ENCODE measurements around the gene CCL24. TPM values are rescaled to one million over a fixed set of nuclear protein-coding genes. Genes with fewer than 3 reads are reported as not detected.
"Not testable (repeated sequence)": the region's sequence is repeated elsewhere in the genome, so short reads cannot be mapped to it uniquely, and the experiment has no call there.

Gene CCL24
- total RNA-seq, 1 experiment from 2014 or later: not detected

- TF ChIP-seq CTCF (IDR thresholded peaks at IDR 0.05) (no peak), TCF7L2 (IDR thresholded peaks at IDR 0.05; ENCODE audit: low read depth, low read length) (no peak), REST (IDR thresholded peaks at IDR 0.05; ENCODE audit: insufficient read depth in 1 of 2, low read depth in 2 of 2, low read length in 1 of 2) (no peak), SIN3A (IDR thresholded peaks at IDR 0.05; ENCODE audit: borderline replicate concordance, insufficient read depth, low read depth, low read length) (no peak), POLR2AphosphoS5 (IDR thresholded peaks at IDR 0.05; ENCODE audit: low read depth, low read length) (no peak)
- DNase-seq (ENCODE audit: low read depth, low spot score): no peak
- Histone ChIP-seq H3K9me3 (ENCODE audit: control insufficient read depth, insufficient read depth, low read depth, low read length) (no peaks in the 10 kb centered on the region), H3K4me3 (ENCODE audit: low read depth in 2 of 2, low read length in 2 of 2) (no peak overlapping the region), H3K27me3 (ENCODE audit: control insufficient read depth, insufficient read depth, low read length) (no peaks in the 10 kb centered on the region), H3K36me3 (ENCODE audit: control insufficient read depth, insufficient read depth, low read length) (no peaks in the 10 kb centered on the region), H3K27ac (ENCODE audit: low read length) (no peak overlapping the region), H3K4me1 (ENCODE audit: control insufficient read depth, insufficient read depth, low read length) (no peaks in the 10 kb centered on the region)
- intact Hi-C loops (cut with micrococcal nuclease; ENCODE audit: unreplicated experiment) (no loop called here), in situ Hi-C loops (cut with HindIII; ENCODE audit: low pct_unique_long_range_greater_than_20kb, low sequenced_read_pairs) (no loop called here)
- no TSS peak for BruUV-seq (replicated peaks)
- POLR2A ChIA-PET: no interaction called here
- CTCF ChIA-PET: no interaction called here
- no peak for ATAC-seq
Observed at GRCh38 chr7:75789361-75789924, 24.2 kb downstream of the CCL24 start.

GRCh38 chr7:75788154-75788847 lies 25.3 kb downstream of the CCL24 start:
- in situ Hi-C loops (cut with HindIII; ENCODE audit: low pct_unique_long_range_greater_than_20kb, low sequenced_read_pairs); DNase-seq (ENCODE audit: low read depth, low spot score); POLR2A ChIA-PET: not testable (repeated sequence)

GRCh38 chr7:75783058-75783457 lies 30.5 kb downstream of the CCL24 start:
- H3K4me3 ChIP-seq (ENCODE audit: low read depth in 2 of 2, low read length in 2 of 2); BruUV-seq (replicated peaks); ATAC-seq; DNase-seq (ENCODE audit: low read depth, low spot score); H3K4me1 ChIP-seq (ENCODE audit: control insufficient read depth, insufficient read depth, low read length); CTCF ChIA-PET; H3K27ac ChIP-seq (ENCODE audit: low read length); H3K9me3 ChIP-seq (ENCODE audit: control insufficient read depth, insufficient read depth, low read depth, low read length); in situ Hi-C loops (cut with HindIII; ENCODE audit: low pct_unique_long_range_greater_than_20kb, low sequenced_read_pairs); intact Hi-C loops (cut with micrococcal nuclease; ENCODE audit: unreplicated experiment); H3K36me3 ChIP-seq (ENCODE audit: control insufficient read depth, insufficient read depth, low read length); H3K27me3 ChIP-seq (ENCODE audit: control insufficient read depth, insufficient read depth, low read length): not testable (repeated sequence)
- POLR2A ChIA-PET: interaction anchor here (0.6 kb wide), 1 partner anchor 58 kb away, joined by 4 read pairs; no protein-coding TSS in a partner anchor

More at GRCh38 chr7:75788154-75788847, 25.3 kb downstream of the CCL24 start:
- H3K9me3 ChIP-seq (ENCODE audit: control insufficient read depth, insufficient read depth, low read depth, low read length); BruUV-seq (replicated peaks); H3K4me3 ChIP-seq (ENCODE audit: low read depth in 2 of 2, low read length in 2 of 2); CTCF ChIA-PET; H3K36me3 ChIP-seq (ENCODE audit: control insufficient read depth, insufficient read depth, low read length); H3K27me3 ChIP-seq (ENCODE audit: control insufficient read depth, insufficient read depth, low read length); H3K4me1 ChIP-seq (ENCODE audit: control insufficient read depth, insufficient read depth, low read length); ATAC-seq; intact Hi-C loops (cut with micrococcal nuclease; ENCODE audit: unreplicated experiment); H3K27ac ChIP-seq (ENCODE audit: low read length): not testable (repeated sequence)

- intact Hi-C loops (cut with micrococcal nuclease; ENCODE audit: unreplicated experiment): not testable (repeated sequence)
Observed at GRCh38 chr7:75780647-75781273, 32.8 kb downstream of the CCL24 start.

GRCh38 chr7:75779516-75779915 lies 34.1 kb downstream of the CCL24 start:
- DNase-seq (ENCODE audit: low read depth, low spot score); intact Hi-C loops (cut with micrococcal nuclease; ENCODE audit: unreplicated experiment): not testable (repeated sequence)

More at GRCh38 chr7:75780647-75781273, 32.8 kb downstream of the CCL24 start:
- H3K4me1 ChIP-seq (ENCODE audit: control insufficient read depth, insufficient read depth, low read length); BruUV-seq (replicated peaks); H3K9me3 ChIP-seq (ENCODE audit: control insufficient read depth, insufficient read depth, low read depth, low read length); H3K27me3 ChIP-seq (ENCODE audit: control insufficient read depth, insufficient read depth, low read length); ATAC-seq; H3K4me3 ChIP-seq (ENCODE audit: low read depth in 2 of 2, low read length in 2 of 2); H3K27ac ChIP-seq (ENCODE audit: low read length); in situ Hi-C loops (cut with HindIII; ENCODE audit: low pct_unique_long_range_greater_than_20kb, low sequenced_read_pairs); POLR2A ChIA-PET; DNase-seq (ENCODE audit: low read depth, low spot score); CTCF ChIA-PET; H3K36me3 ChIP-seq (ENCODE audit: control insufficient read depth, insufficient read depth, low read length): not testable (repeated sequence)

More at GRCh38 chr7:75779516-75779915, 34.1 kb downstream of the CCL24 start:
- POLR2A ChIA-PET; H3K4me3 ChIP-seq (ENCODE audit: low read depth in 2 of 2, low read length in 2 of 2); H3K27me3 ChIP-seq (ENCODE audit: control insufficient read depth, insufficient read depth, low read length); in situ Hi-C loops (cut with HindIII; ENCODE audit: low pct_unique_long_range_greater_than_20kb, low sequenced_read_pairs); CTCF ChIA-PET; H3K36me3 ChIP-seq (ENCODE audit: control insufficient read depth, insufficient read depth, low read length); ATAC-seq; H3K4me1 ChIP-seq (ENCODE audit: control insufficient read depth, insufficient read depth, low read length); H3K9me3 ChIP-seq (ENCODE audit: control insufficient read depth, insufficient read depth, low read depth, low read length); BruUV-seq (replicated peaks); H3K27ac ChIP-seq (ENCODE audit: low read length): not testable (repeated sequence)
